ENCODE data around the gene P2RY6.

DNA sequence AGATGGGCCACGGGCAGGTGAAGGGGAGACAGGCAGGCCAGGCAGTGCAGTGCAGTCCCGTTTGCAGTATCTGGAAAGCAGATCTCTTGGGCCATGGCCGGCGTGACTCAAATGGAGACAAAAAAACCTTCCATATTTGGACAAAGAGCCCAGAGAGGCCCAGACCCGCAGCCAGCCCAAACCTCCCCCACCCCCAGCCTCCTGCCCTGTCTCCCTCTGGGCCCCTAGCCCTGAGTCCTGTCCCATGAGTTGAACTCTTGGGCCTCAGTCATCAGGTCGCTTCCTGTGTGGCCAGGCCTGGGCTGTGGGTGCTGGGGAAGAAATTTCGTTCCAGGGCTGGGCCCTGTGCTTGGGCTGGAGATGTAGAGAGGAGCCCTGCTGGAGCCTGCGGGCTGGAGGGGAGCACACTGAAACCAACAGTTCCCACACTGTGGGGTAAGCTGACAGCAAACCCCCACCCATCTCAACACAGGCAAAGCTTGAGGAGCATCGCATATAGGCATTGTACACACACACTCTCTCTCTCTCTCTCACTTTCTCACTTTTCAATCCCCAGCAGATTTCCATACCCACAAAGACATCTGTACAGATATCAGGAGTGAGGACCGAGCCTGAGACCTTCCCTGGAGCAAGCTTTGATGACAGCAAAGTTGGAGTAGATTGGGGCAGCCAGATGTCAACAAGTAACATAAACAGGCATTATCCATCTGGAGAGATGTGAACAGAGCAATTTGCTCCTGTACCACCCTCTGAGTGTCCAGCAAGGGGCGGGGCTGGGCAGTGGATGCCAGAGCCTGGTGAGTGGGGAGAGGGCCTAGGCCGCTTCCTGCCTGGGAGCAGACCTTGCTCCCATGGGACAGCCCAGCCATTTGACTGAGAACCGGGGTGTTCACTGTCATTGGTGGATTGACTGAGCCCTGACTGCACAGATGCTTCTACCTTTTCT lies 53.2 kb downstream of the P2RY6 start:
- TF ChIP-seq, protein P1, sequence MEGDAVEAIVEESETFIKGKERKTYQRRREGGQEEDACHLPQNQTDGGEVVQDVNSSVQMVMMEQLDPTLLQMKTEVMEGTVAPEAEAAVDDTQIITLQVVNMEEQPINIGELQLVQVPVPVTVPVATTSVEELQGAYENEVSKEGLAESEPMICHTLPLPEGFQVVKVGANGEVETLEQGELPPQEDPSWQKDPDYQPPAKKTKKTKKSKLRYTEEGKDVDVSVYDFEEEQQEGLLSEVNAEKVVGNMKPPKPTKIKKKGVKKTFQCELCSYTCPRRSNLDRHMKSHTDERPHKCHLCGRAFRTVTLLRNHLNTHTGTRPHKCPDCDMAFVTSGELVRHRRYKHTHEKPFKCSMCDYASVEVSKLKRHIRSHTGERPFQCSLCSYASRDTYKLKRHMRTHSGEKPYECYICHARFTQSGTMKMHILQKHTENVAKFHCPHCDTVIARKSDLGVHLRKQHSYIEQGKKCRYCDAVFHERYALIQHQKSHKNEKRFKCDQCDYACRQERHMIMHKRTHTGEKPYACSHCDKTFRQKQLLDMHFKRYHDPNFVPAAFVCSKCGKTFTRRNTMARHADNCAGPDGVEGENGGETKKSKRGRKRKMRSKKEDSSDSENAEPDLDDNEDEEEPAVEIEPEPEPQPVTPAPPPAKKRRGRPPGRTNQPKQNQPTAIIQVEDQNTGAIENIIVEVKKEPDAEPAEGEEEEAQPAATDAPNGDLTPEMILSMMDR (IDR thresholded peaks at IDR 0.05): no peak
- TF ChIP-seq EP300 (IDR thresholded peaks at IDR 0.05): no peak
